GM12873 (cell line): ENCODE measurements around the gene ANKRD12.

Experiments
- TF ChIP-seq, protein P1 (sequence below): IDR thresholded peaks from 2 replicates; pipeline ENCODE4 v1.5.1; 2012; ENCODE audit warnings: low read depth, mild to moderate bottlenecking, moderate library complexity, low read length, control low read depth; ENCODE audit not compliant: insufficient read depth; ENCODE audit errors: missing control alignments

The ANKRD12 gene

DNA sequence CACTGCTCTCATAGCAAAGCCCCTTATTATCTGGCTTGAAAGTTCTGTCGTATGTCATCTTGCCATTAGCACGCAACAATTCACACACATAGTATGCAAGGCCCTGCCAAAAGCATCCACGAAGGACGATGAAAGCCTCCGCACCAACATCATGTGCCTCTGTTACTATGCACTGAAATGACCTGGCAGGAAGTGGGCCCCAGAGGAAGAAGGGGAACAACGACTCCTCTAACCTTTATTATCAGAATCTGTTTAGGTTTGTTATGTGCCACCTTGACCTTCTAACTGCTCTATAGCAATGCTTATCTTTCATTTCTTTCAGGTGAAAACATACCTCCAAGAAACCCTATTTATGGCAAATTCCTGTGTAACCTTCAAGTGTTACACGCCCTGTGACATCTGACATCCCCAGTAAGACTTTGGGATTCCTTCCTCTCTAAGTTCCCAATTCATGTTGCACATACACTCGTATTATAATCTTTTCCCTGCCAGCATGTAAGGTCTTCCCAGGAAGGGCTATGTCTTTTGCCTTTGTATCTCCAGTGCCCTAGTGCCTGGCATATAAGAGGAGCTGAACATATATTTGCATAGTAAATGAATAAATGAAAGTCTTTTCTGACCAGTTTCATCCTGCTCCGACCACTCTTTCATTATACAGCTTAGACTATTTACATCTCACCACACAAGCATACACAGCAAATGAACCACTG lies 41.1 kb upstream of the ANKRD12 start:
- TF ChIP-seq, protein P1, sequence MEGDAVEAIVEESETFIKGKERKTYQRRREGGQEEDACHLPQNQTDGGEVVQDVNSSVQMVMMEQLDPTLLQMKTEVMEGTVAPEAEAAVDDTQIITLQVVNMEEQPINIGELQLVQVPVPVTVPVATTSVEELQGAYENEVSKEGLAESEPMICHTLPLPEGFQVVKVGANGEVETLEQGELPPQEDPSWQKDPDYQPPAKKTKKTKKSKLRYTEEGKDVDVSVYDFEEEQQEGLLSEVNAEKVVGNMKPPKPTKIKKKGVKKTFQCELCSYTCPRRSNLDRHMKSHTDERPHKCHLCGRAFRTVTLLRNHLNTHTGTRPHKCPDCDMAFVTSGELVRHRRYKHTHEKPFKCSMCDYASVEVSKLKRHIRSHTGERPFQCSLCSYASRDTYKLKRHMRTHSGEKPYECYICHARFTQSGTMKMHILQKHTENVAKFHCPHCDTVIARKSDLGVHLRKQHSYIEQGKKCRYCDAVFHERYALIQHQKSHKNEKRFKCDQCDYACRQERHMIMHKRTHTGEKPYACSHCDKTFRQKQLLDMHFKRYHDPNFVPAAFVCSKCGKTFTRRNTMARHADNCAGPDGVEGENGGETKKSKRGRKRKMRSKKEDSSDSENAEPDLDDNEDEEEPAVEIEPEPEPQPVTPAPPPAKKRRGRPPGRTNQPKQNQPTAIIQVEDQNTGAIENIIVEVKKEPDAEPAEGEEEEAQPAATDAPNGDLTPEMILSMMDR = no peak

DNA sequence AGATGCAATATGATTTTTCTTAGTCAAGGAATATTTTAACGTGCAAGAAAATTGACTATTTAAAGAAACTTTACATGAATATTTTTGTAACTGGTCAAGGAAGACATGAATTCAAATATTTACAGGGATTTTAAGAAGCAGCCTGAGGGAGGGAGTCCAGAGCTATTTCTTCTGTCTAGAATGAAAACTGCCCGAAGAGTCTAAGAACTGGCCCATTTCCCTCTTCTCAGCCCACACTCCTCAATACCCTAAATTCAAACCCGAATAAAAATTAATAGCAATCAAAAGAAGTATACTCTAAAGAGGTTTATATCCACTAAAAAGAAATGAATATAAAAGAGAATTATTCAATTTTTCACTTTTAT lies 40.6 kb upstream of the ANKRD12 start:
- TF ChIP-seq, protein P1 = no peak

DNA sequence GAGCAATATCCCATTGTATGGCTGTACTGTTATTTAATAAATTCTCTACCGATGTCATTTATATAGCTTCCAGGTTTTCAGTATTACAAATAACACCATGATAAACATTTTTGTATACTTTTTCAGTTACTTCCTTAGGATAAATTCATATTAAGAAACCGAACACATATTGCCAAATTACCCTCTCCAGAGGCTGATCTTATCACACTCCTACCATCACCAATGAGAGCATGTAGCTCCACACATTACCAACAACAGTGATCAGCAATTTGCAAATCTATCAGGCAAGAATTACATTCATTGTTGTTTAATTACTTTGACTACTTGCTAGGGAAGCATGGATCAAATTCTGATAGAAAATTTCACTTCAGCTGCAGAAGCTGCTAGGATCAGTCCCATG lies 39.9 kb upstream of the ANKRD12 start:
- TF ChIP-seq, protein P1 = no peak

DNA sequence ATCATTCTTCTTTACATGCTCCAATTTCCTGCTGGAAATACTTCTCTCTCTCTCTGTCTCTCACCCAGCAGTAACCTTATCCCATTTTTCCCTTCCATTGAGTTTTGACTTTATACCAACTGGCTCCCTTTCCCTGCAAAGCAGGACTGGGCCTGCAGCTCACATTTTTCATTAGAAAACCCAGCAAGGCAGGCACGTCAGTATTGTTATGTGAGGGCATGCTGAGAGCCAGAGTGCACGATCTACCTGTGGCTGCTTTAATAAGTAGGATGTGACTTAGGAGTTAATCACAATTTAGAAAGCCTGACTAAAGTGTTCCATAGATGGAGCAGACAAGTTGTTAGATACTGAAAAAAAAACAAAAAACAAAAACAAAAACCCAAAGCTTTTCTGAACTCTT lies 39.2 kb upstream of the ANKRD12 start:
- TF ChIP-seq, protein P1 = no peak

GRCh38 chr18:9100796-9101195 lies 35.8 kb upstream of the ANKRD12 start:
- TF ChIP-seq, protein P1 = no peak

DNA sequence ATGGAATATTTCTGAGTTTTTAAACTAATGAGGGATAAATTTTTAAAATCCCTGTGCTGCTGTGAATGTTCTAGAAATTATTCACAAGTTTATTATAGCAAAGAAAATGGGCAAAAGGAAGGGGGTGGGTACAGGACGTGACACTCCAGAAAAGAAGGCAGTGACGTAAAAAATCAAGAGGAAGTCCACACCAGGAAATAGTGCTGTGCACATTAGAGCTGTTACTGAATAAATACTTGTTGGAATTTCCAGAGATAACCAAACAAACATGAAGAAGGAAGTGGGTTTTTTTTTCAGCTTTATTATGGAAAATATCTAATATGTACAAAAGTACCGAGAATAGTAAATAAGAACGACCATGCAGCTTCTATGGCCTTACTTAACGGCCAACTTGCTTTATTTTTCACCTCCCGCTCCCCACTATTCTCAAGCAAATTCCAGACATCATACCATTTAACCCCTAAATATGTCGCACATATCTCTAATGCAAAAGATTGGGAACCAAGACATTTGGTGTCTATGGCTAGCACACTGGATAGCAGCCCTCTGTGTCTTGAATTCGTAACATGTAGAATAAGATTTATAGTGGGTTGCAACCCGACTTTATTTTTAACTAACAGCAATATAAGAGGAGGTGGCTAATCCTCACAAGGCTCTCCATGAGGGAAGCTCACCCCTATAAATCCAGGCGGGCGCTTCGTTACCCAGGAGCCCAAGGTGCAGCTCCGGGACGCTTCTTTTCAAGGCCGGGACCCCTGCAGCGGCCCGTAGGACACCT lies 34.7 kb upstream of the ANKRD12 start:
- TF ChIP-seq, protein P1 = no peak

GRCh38 chr18:9102508-9103375 lies 33.8 kb upstream of the ANKRD12 start, which contains the start of gene NDUFV2:
NDUFV2 (plus strand) TSS chr18:9102699; CDS start chr18:9102744, 45 bp downstream.
- TF ChIP-seq, protein P1 = no peak
